HG02870 (cell line): ENCODE measurements around the gene JPH2.
"Not testable (repeated sequence)": the region's sequence is repeated elsewhere in the genome, so short reads cannot be mapped to it uniquely, and the experiment has no call there.

Experiments used
- ATAC-seq: cut with Tn5 transposase; IDR thresholded peaks from one replicate; pipeline ENCODE4 v1.9.1; 2021; ENCODE audit warnings: mild to moderate bottlenecking, moderate library complexity; ENCODE audit not compliant: unreplicated experiment

The JPH2 gene

DNA sequence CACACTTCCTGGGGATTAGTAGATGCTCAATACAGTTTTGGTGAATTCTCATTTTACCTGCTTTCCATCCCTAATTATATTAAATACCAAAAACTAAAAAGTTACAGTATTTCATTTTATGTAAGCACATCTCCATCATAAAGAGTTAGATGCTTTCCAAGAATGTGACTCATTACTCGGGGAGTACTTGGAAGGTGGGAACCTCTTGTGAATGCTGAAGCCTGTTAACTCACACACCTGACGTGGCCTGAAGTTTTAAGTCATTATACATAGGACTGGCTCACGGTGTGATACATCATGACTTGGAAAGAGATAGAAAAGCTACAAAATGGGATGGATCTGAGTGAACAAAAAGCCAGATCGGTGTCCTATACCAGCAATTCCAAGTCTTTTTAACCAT lies 25.8 kb upstream of the JPH2 start:
- ATAC-seq, result no peak

GRCh38 chr20:44211177-44212039 lies 24.4 kb upstream of the JPH2 start:
- ATAC-seq, result no peak

GRCh38 chr20:44210406-44211176 lies 23.6 kb upstream of the JPH2 start, which contains the start of gene OSER1:
Gene OSER1, minus strand, starts transcription at chr20:44210771. Its CDS starts 3,814 bp downstream, at chr20:44206957.
- peak; percentile 87 for ATAC-seq

GRCh38 chr20:44209686-44210405 lies 22.9 kb upstream of the JPH2 start:
- peak; percentile 1 for ATAC-seq

DNA sequence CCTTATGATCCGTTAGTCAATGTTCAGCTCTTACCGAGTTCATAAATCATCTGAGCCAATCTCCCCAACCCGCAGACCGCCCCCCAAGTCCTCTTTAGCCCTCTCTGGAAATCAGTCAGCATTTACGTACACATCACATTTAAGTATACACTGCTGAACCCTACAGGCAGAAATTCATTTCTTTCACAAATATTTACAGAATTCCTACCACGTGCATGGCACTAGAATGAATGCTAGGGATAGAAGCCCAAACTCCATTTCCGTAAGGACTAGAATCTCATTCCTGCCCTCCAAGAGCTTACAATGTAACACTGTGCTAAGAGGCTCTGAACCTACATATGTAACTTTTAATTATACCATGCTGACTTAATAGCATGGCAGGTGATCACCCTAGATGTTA lies 21.8 kb upstream of the JPH2 start:
- ATAC-seq, result no peak

GRCh38 chr20:44208165-44208564 lies 21.2 kb upstream of the JPH2 start:
- no peak for ATAC-seq

DNA sequence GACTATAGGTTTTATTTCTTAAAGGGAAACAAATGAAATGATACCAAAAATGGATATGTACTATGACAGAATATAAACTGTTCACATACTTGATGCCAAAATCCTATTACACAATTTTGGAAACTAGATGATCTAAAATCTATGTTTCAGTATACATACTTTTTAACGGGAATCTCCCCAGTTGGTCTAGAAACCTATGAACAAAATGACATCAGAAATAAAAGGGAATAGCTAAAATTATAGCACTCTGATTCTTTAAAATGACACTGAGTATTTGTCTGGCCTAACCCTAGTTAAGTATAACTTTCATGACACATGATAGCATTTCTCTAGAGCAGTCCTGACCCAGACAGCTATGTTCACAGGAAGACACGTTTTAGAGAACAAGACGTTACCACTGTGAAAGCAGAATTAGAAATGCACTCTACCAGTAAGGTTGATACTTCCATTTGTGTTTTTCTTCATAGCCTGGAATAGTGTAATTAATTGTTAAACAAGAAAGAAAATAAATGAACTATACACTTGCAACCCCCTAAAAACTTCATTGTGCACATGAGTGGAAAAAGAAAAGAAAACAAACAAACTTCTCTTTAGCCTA lies 20.2 kb upstream of the JPH2 start:
- ATAC-seq, result no peak

DNA sequence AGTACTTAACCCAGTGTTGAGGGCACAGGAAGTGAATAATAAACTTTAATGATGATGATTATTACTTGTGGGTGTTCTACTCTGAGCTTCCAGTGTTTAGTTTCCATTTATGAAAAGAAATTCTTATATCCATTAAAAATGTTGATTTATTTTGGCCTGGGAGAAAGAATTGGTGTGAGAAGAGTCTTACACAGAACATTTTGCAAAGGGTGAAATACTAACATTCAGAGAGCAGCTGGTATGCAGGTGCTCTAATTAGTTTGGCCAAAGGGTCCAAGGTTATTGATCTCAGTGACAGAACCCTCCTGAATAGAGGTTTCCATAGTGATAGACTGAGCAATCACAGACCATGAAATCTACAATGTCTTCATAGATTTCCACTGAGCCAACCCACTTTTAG lies 19.1 kb upstream of the JPH2 start:
- ATAC-seq, result no peak

GRCh38 chr20:44204832-44205215 lies 17.8 kb upstream of the JPH2 start:
- no peak for ATAC-seq

- no peak for ATAC-seq
Measured at GRCh38 chr20:44204156-44204831, 17.3 kb upstream of the JPH2 start.

GRCh38 chr20:44203161-44203560 lies 16.2 kb upstream of the JPH2 start:
- no peak for ATAC-seq

- ATAC-seq, result no peak
Measured at GRCh38 chr20:44200983-44201382, 14.0 kb upstream of the JPH2 start.

- ATAC-seq, result no peak
Measured at GRCh38 chr20:44200371-44200770, 13.4 kb upstream of the JPH2 start.

- ATAC-seq, result no peak
Measured at GRCh38 chr20:44199877-44200276, 12.9 kb upstream of the JPH2 start.

DNA sequence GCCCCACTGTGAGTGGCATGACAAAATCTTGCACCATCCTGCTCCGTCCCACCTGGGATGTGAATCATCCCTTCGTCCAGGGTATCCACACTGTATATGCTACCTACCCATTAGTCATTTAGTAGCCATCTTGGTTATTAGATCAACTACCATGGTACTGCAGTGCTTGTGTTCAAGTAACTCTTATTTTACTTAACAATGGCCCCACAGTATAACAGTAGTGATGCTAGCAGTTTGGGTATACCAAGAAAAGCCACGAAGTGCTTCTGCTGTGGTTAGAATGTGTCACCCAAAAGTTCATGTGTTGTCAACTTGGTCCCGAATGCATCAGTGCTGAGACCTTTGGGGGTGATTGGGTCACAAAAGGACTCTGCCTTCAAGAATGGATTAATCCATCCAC lies 11.9 kb upstream of the JPH2 start:
- ATAC-seq, result no peak

- ATAC-seq, result no peak
Measured at GRCh38 chr20:44196271-44196670, 9.3 kb upstream of the JPH2 start.

GRCh38 chr20:44195605-44196004 lies 8.6 kb upstream of the JPH2 start:
- no peak for ATAC-seq

DNA sequence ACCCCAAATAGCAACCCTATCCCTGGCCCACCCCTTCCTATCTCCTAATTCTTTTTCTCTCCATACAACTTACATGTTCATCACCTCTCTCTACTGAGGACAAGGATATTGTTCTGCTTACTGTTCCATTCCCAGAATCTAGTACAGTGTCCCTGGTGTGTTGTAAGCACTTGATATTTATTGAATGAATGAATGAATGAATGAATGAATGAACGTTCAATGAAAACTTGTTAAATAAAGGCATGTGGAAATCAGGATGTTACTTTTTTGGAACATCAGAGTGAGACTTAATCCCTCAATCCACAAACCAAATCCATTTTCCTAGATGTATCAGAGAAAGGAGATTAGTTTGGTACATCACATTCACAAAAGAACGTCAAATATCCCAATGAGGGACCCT lies 6.8 kb upstream of the JPH2 start:
- no peak for ATAC-seq

DNA sequence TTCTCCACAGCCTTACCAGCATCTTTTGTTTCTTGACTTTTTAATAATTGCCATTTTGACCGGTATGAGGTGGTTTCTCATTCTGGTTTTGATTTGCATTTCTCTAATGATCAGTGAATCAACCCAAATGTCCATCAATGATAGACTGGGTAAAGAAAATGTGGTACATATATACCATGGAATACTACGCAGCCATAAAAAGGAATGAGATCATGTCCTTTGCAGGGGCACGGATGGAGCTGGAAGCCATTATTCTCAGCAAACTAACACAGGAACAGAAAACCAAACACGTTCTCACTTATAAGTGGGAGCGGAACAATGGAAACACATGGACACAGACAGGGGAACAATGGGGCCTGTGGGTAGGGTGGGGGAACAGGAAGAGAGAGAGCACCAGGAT lies 4.7 kb upstream of the JPH2 start:
- not testable (repeated sequence) for ATAC-seq

- not testable (repeated sequence) for ATAC-seq
Measured at GRCh38 chr20:44190197-44190852, 3.3 kb upstream of the JPH2 start.
